ENCODE measurements around the gene USP13.
"Not testable (repeated sequence)": the region's sequence is repeated elsewhere in the genome, so short reads cannot be mapped to it uniquely, and the experiment has no call there.

The USP13 gene

GRCh38 chr3:179660872-179661271 is 8.0 kb downstream of the USP13 start:
- no peak for DNase-seq

- no peak for DNase-seq
These were observed 8.9 kb downstream of the USP13 start for GRCh38 chr3:179661777-179662176.

GRCh38 chr3:179663093-179663492 is 10.3 kb downstream of the USP13 start:
- DNase-seq, result no peak

GRCh38 chr3:179666030-179666429 is 13.2 kb downstream of the USP13 start:
- no peak for DNase-seq

- peak; percentile 79 for DNase-seq
These were observed 13.7 kb downstream of the USP13 start for GRCh38 chr3:179666436-179667035.

GRCh38 chr3:179668429-179668828 is 15.6 kb downstream of the USP13 start:
- no peak for DNase-seq

- no peak for DNase-seq
These were observed 17.5 kb downstream of the USP13 start for GRCh38 chr3:179670311-179670710.

GRCh38 chr3:179671309-179671708 is 18.5 kb downstream of the USP13 start:
- no peak for DNase-seq

- no peak for DNase-seq
These were observed 19.0 kb downstream of the USP13 start for GRCh38 chr3:179671747-179672242.

- no peak for DNase-seq
These were observed 20.1 kb downstream of the USP13 start for GRCh38 chr3:179672918-179673317.

GRCh38 chr3:179673523-179673922 is 20.7 kb downstream of the USP13 start:
- no peak for DNase-seq

GRCh38 chr3:179676081-179676480 is 23.2 kb downstream of the USP13 start:
- DNase-seq, result no peak

- DNase-seq, result no peak
These were observed 25.0 kb downstream of the USP13 start for GRCh38 chr3:179677884-179678283.

- no peak for DNase-seq
These were observed 28.8 kb downstream of the USP13 start for GRCh38 chr3:179681492-179682263.

GRCh38 chr3:179682426-179683080 is 29.7 kb downstream of the USP13 start:
- DNase-seq, result no peak

- DNase-seq, result not testable (repeated sequence)
These were observed 30.4 kb downstream of the USP13 start for GRCh38 chr3:179683286-179683685.

GRCh38 chr3:179687967-179688535 is 35.2 kb downstream of the USP13 start:
- DNase-seq, result no peak

GRCh38 chr3:179688850-179689249 is 36.0 kb downstream of the USP13 start:
- no peak for DNase-seq

- no peak for DNase-seq
These were observed 41.9 kb downstream of the USP13 start for GRCh38 chr3:179694731-179695130.

- DNase-seq, result no peak
These were observed 43.0 kb downstream of the USP13 start for GRCh38 chr3:179695672-179696313.

GRCh38 chr3:179697736-179698332 is 45.0 kb downstream of the USP13 start:
- no peak for DNase-seq

GRCh38 chr3:179700716-179701115 is 47.9 kb downstream of the USP13 start:
- DNase-seq, result no peak
